ENCODE data around the gene PIEZO1. TPM values are rescaled to one million over a fixed set of nuclear protein-coding genes. Genes with fewer than 3 reads are reported as not detected.

PIEZO1 gene
- total and polyA plus RNA-seq, 2 donors (not counting 1 experiment from before 2014, with no cell fraction given) = 94.5 to 313 TPM

GRCh38 chr16:88759245-88759975 lies 25.6 kb downstream of the PIEZO1 start:
- TF ChIP-seq CTCF (conservative IDR thresholded peaks at IDR 0.05 in 1 of 2, IDR thresholded peaks at IDR 0.05 in 1 of 2; ENCODE audit: low read depth in 1 of 2, low read length in 2 of 2) (no peak), EZH2 (IDR thresholded peaks at IDR 0.05; ENCODE audit: low read length, missing control alignments) (no peak)
- Histone ChIP-seq H3K9ac (ENCODE audit: insufficient read depth, low read length) (no peak overlapping the region), H3K9me3 (ENCODE audit: control insufficient read depth, insufficient read depth, low read depth, low read length) (no peaks in the 10 kb centered on the region), H3K36me3 (ENCODE audit: control insufficient read depth, insufficient read depth, low read length) (peaks cover 7% of the 10 kb centered on the region), H3K79me2 (ENCODE audit: control insufficient read depth, insufficient read depth, low read length) (peaks cover 96% of the 10 kb centered on the region), H3K4me2 (ENCODE audit: extremely low read depth, insufficient read depth, low read length) (peak overlapping the region; percentile 40), H3K27me3 (ENCODE audit: control insufficient read depth, insufficient read depth, low read length) (no peaks in the 10 kb centered on the region), H2AFZ (ENCODE audit: low read length) (no peak overlapping the region), H4K20me1 (ENCODE audit: control insufficient read depth, extremely low read depth, insufficient read depth, low read length) (no peaks in the 10 kb centered on the region), H3K27ac (ENCODE audit: insufficient read depth, low read length) (no peak overlapping the region), H3K4me1 (ENCODE audit: control insufficient read depth, extremely low read depth, insufficient read depth, low read length) (peaks cover 19% of the 10 kb centered on the region), H3K4me3 (replicated peaks in 1 of 4; ENCODE audit: control extremely low read depth in 1 of 4, insufficient read depth in 1 of 4, low read depth in 3 of 4, low read length in 4 of 4) (no peak overlapping the region)
- DNase-seq (ENCODE audit: low read depth in 2 of 2) = peak; percentile 28 to 70

- TF ChIP-seq EZH2 (IDR thresholded peaks at IDR 0.05; ENCODE audit: low read length, missing control alignments) = no peak
- no peak for TF ChIP-seq CTCF (conservative IDR thresholded peaks at IDR 0.05 in 1 of 2, IDR thresholded peaks at IDR 0.05 in 1 of 2; ENCODE audit: low read depth in 1 of 2, low read length in 2 of 2)
- no peak overlapping the region for H3K27ac ChIP-seq (ENCODE audit: insufficient read depth, low read length)
- peaks cover 21% of the 10 kb centered on the region for H3K4me1 ChIP-seq (ENCODE audit: control insufficient read depth, extremely low read depth, insufficient read depth, low read length)
- H3K4me3 ChIP-seq (replicated peaks in 1 of 4; ENCODE audit: control extremely low read depth in 1 of 4, insufficient read depth in 1 of 4, low read depth in 3 of 4, low read length in 4 of 4) = no peak overlapping the region
- H3K27me3 ChIP-seq (ENCODE audit: control insufficient read depth, insufficient read depth, low read length) = no peaks in the 10 kb centered on the region
- no peak for DNase-seq (ENCODE audit: low read depth in 2 of 2)
- no peaks in the 10 kb centered on the region for H4K20me1 ChIP-seq (ENCODE audit: control insufficient read depth, extremely low read depth, insufficient read depth, low read length)
- no peak overlapping the region for H3K9ac ChIP-seq (ENCODE audit: insufficient read depth, low read length)
- H3K9me3 ChIP-seq (ENCODE audit: control insufficient read depth, insufficient read depth, low read depth, low read length) = no peaks in the 10 kb centered on the region
- H3K79me2 ChIP-seq (ENCODE audit: control insufficient read depth, insufficient read depth, low read length) = peaks cover 96% of the 10 kb centered on the region
- H3K4me2 ChIP-seq (ENCODE audit: extremely low read depth, insufficient read depth, low read length) = peak overlapping the region; percentile 40
- peaks cover 6% of the 10 kb centered on the region for H3K36me3 ChIP-seq (ENCODE audit: control insufficient read depth, insufficient read depth, low read length)
- H2AFZ ChIP-seq (ENCODE audit: low read length) = no peak overlapping the region
These were observed 26.1 kb downstream of the PIEZO1 start for GRCh38 chr16:88758944-88759244.

GRCh38 chr16:88758227-88758943 lies 26.6 kb downstream of the PIEZO1 start:
- peaks cover 6% of the 10 kb centered on the region for H3K36me3 ChIP-seq (ENCODE audit: control insufficient read depth, insufficient read depth, low read length)

More at GRCh38 chr16:88758227-88758943, 26.6 kb downstream of the PIEZO1 start:
- no peak for DNase-seq (ENCODE audit: low read depth in 2 of 2)
- Histone ChIP-seq H3K9ac (ENCODE audit: insufficient read depth, low read length) (no peak overlapping the region), H2AFZ (ENCODE audit: low read length) (no peak overlapping the region), H3K79me2 (ENCODE audit: control insufficient read depth, insufficient read depth, low read length) (peaks cover 96% of the 10 kb centered on the region), H3K27me3 (ENCODE audit: control insufficient read depth, insufficient read depth, low read length) (no peaks in the 10 kb centered on the region), H3K9me3 (ENCODE audit: control insufficient read depth, insufficient read depth, low read depth, low read length) (no peaks in the 10 kb centered on the region), H3K27ac (ENCODE audit: insufficient read depth, low read length) (no peak overlapping the region), H3K4me2 (ENCODE audit: extremely low read depth, insufficient read depth, low read length) (no peak overlapping the region), H3K4me3 (replicated peaks in 1 of 4; ENCODE audit: control extremely low read depth in 1 of 4, insufficient read depth in 1 of 4, low read depth in 3 of 4, low read length in 4 of 4) (no peak overlapping the region), H3K4me1 (ENCODE audit: control insufficient read depth, extremely low read depth, insufficient read depth, low read length) (peaks cover 18% of the 10 kb centered on the region), H4K20me1 (ENCODE audit: control insufficient read depth, extremely low read depth, insufficient read depth, low read length) (no peaks in the 10 kb centered on the region)
- no peak for TF ChIP-seq EZH2 (IDR thresholded peaks at IDR 0.05; ENCODE audit: low read length, missing control alignments)
- no peak for TF ChIP-seq CTCF (conservative IDR thresholded peaks at IDR 0.05 in 1 of 2, IDR thresholded peaks at IDR 0.05 in 1 of 2; ENCODE audit: low read depth in 1 of 2, low read length in 2 of 2)

Measured in fibroblast of lung (primary cell).